CD4-positive, alpha-beta memory T cell (primary cell): Measurements from ENCODE around the gene BCDIN3D. TPM values are rescaled to one million over a fixed set of nuclear protein-coding genes. Genes with fewer than 3 reads are reported as not detected.

Experiments used
- CTCF ChIA-PET: fragments of 350-600 bp; sonication (Branson Sonifier 250); formaldehyde crosslinking; loops from one replicate; lab custom pipeline; 2021; ENCODE audit warnings: inconsistent platforms; ENCODE audit not compliant: partially characterized antibody; lab: Charles Lee
- POLR2A ChIA-PET: fragments of 350-600 bp; sonication (Branson Sonifier 250); formaldehyde crosslinking; loops from one replicate; lab custom pipeline; 2021; ENCODE audit not compliant: partially characterized antibody; lab: Charles Lee
- DNase-seq, 5 donors: peaks; one replicate each; pipeline versions ENCODE4 v3.0.0 to v3.0.0-alpha.2; 2020 to 2022; ENCODE audit warnings: mixed read lengths in 1 of 5
- H3K27ac ChIP-seq: one replicate; pipeline ENCODE4 v1.7.0; 2013; ENCODE audit warnings: low read depth, low read length
- H3K27me3 ChIP-seq: 2 replicates; pipeline ENCODE4 v1.7.0; 2013; ENCODE audit warnings: mild to moderate bottlenecking, low read length, moderate library complexity; ENCODE audit not compliant: insufficient read depth
- H3K36me3 ChIP-seq: 2 replicates; pipeline ENCODE4 v1.7.0; 2013; ENCODE audit warnings: mild to moderate bottlenecking, low read length, moderate library complexity; ENCODE audit not compliant: insufficient read depth
- H3K4me1 ChIP-seq: 2 replicates; pipeline ENCODE4 v1.7.0; 2013; ENCODE audit warnings: mild to moderate bottlenecking, low read length, moderate library complexity; ENCODE audit not compliant: insufficient read depth
- H3K4me3 ChIP-seq, 2 donors: one replicate each; pipeline ENCODE4 v1.7.0; 2013; ENCODE audit warnings: low read length in 2 of 2, mild to moderate bottlenecking in 1 of 2
- H3K9me3 ChIP-seq, 2 donors: one replicate each; pipeline ENCODE4 v1.7.0; 2013; ENCODE audit warnings: low read length in 2 of 2, control low read depth in 1 of 2; ENCODE audit not compliant: control insufficient read depth in 1 of 2
- H3K27ac Mint-ChIP-seq, 7 donors: one replicate each; pipeline ENCODE4 v1.8.0; 2020 to 2021; ENCODE audit warnings: mixed read lengths in 7 of 7, mild to moderate bottlenecking in 6 of 7, inconsistent platforms in 3 of 7, moderate library complexity in 3 of 7
- H3K27me3 Mint-ChIP-seq, 2 donors: one replicate each; pipeline ENCODE4 v1.8.0; 2020 to 2021; ENCODE audit warnings: mixed read lengths in 2 of 2
- H3K36me3 Mint-ChIP-seq, 2 donors: one replicate each; pipeline ENCODE4 v1.8.0; 2020 to 2021; ENCODE audit warnings: mixed read lengths in 2 of 2, inconsistent platforms in 1 of 2, mild to moderate bottlenecking in 1 of 2
- H3K4me1 Mint-ChIP-seq, 4 donors: one replicate each; pipeline ENCODE4 v1.8.0; 2020 to 2021; ENCODE audit warnings: mixed read lengths in 4 of 4, mild to moderate bottlenecking in 1 of 4
- H3K4me3 Mint-ChIP-seq, 8 donors: one replicate each; pipeline ENCODE4 v1.8.0; 2020 to 2021; ENCODE audit warnings: mixed read lengths in 8 of 8, mild to moderate bottlenecking in 7 of 8, moderate library complexity in 6 of 8, inconsistent platforms in 3 of 8
- H3K9me3 Mint-ChIP-seq, 8 donors: one replicate each; pipeline ENCODE4 v1.8.0; 2020 to 2021; ENCODE audit warnings: mixed read lengths in 8 of 8, mild to moderate bottlenecking in 5 of 8, inconsistent platforms in 3 of 8, moderate library complexity in 1 of 8
- intact Hi-C: fragments of 100-400 bp; cut with micrococcal nuclease; formaldehyde crosslinking; loops from one replicate; pipeline ENCODE4 v1.15.1; 2023
- polyA plus RNA-seq, 2 donors: library from polyadenylated mRNA; unstranded; fragments of 300-500 nt; fragmentation: Illumina TruSeq; gene quantifications; one replicate each; pipeline ENCODE4 v1.2.3, GENCODE V29; 2021
- total RNA-seq, 2 experiments: library from RNA; stranded (reverse); gene quantifications; one replicate each; pipeline ENCODE4 v1.2.3, GENCODE V29; 2021

Gene BCDIN3D, protein sequence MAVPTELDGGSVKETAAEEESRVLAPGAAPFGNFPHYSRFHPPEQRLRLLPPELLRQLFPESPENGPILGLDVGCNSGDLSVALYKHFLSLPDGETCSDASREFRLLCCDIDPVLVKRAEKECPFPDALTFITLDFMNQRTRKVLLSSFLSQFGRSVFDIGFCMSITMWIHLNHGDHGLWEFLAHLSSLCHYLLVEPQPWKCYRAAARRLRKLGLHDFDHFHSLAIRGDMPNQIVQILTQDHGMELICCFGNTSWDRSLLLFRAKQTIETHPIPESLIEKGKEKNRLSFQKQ
- total RNA-seq = 10 to 100 TPM; 16.0 to 17.5 TPM
- 1 to 10 TPM; 5.3 to 7.7 TPM for polyA plus RNA-seq

DNA sequence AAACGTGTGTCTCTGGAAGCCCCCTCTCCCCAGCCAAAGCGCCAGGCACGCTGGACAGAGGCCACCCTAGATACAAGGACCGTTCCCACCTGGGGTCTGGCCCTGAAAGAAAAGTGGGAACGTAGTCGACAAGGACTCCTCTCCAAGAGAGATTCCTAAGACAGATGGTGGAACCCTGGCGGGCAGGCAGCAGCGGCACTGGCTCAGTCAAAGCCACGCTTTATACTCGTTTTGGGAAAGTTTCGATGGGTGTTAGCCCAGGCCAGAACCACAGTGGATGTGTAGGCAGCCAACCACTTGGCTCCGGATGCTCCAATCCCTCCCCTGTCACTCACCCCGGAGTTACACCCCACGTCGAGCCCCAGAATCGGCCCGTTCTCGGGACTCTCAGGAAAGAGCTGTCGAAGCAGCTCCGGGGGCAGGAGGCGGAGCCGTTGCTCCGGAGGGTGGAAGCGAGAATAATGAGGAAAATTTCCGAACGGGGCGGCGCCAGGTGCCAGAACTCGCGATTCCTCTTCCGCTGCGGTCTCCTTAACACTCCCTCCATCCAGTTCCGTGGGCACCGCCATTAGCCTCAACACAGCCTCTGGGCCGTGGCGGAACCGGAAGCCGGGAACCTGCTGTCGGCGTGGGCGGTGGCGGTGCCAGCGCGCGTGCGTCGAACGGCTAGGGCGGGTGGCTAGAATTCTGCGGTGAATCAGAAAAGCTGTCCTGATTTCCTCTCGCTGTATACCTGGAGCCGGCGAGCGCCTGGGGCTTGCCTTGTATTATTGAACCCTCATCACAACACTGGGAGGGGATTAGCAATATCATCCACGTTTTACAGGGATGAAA, at the start of gene BCDIN3D:
Gene BCDIN3D (minus strand): TSS at position 588 of the 834 bp plus-strand sequence. CDS start 19 bp downstream, at position 569.
- Mint-ChIP-seq H3K36me3 (peaks cover 0 to 6% of the 10 kb centered on the region in 2 donors), H3K4me3 (peak within 1 kb of the TSS; percentile 91 to 97 (median 94)), H3K27me3 (no peaks in the 10 kb centered on the region), H3K4me1 (peaks cover 23 to 48% (median 39%) of the 10 kb centered on the region in 4 donors), H3K27ac (peak within 1 kb of the TSS; percentile 86 to 97 (median 95)), H3K9me3 (peaks cover 0 to 2% (median 0%) of the 10 kb centered on the region in 8 donors)
- DNase-seq = peak; percentile 90 to 93 (median 91)
- H3K27ac ChIP-seq = peak within 1 kb of the TSS; percentile 76
- no peaks in the 10 kb centered on the region for H3K9me3 ChIP-seq
- CTCF ChIA-PET = interaction anchor here (0.6 to 1.7 kb wide), 6 partner anchors 14 to 206 kb away, joined by 3 to 5 read pairs (median 4); partner anchors contain the start of gene TMBIM6
- H3K36me3 ChIP-seq = no peaks in the 10 kb centered on the region
- POLR2A ChIA-PET = interaction anchor here (0.6 to 6.3 kb wide), 12 partner anchors 8 to 712 kb away, joined by 3 to 67 read pairs (median 4); partner anchors contain the start of genes NCKAP5L and TMBIM6
- H3K4me1 ChIP-seq = peaks cover 31% of the 10 kb centered on the region
- intact Hi-C loops = loop anchor here (1.0 to 2.0 kb wide), 3 partner anchors 14 to 304 kb away; partner anchors contain the start of genes KCNH3, NCKAP5L and TMBIM6
- H3K27me3 ChIP-seq = no peaks in the 10 kb centered on the region
- H3K4me3 ChIP-seq = peak within 1 kb of the TSS; percentile 84 to 90

DNA sequence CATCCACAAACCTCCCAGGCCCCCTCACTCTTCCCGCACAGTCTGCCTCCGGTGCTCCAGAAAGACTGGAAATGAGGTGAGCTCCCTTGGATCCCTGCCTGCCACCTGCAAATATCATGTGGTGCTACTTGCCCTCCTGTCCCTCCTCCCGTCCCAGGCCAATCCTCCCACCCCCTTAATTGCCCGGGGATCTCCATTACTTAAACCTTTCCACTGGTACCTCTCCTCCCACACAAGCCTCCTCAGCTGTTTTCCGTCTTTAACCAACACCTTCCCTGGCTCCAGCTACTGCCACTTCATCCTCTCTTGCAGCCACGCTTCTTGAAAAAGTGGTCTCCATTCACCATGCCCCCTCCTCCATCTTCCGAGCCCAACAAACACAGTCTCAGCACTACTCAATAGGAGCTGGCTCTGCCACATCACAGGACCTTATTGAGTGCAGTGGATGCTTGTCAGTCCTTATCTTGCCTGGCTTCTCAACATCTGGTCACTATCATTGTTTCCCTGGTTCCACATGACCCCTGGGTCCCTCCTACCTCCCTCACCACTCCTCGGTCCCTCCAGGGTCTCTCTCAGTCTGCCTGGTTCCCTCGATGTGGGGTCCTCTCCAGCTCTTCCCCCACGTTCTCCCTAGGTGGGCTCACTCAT, 49.3 kb upstream of the BCDIN3D start:
- Histone ChIP-seq H3K27ac (no peak overlapping the region), H3K36me3 (no peaks in the 10 kb centered on the region), H3K27me3 (no peaks in the 10 kb centered on the region), H3K4me3 (no peak overlapping the region), H3K4me1 (no peaks in the 10 kb centered on the region), H3K9me3 (no peaks in the 10 kb centered on the region)
- peaks cover 0 to 2% (median 0%) of the 10 kb centered on the region in 4 donors for H3K4me1 Mint-ChIP-seq
- no peaks in the 10 kb centered on the region for H3K36me3 Mint-ChIP-seq
- no peak for DNase-seq
- peak overlapping the region in 3 of 7 donors; percentile 2 to 68 (median 54) for H3K27ac Mint-ChIP-seq
- peak overlapping the region in 1 of 8 donors; percentile 7 for H3K4me3 Mint-ChIP-seq
- no peaks in the 10 kb centered on the region for H3K9me3 Mint-ChIP-seq
- intact Hi-C loops = no loop called here
- CTCF ChIA-PET = no interaction called here
- no peaks in the 10 kb centered on the region for H3K27me3 Mint-ChIP-seq
- POLR2A ChIA-PET = no interaction called here

DNA sequence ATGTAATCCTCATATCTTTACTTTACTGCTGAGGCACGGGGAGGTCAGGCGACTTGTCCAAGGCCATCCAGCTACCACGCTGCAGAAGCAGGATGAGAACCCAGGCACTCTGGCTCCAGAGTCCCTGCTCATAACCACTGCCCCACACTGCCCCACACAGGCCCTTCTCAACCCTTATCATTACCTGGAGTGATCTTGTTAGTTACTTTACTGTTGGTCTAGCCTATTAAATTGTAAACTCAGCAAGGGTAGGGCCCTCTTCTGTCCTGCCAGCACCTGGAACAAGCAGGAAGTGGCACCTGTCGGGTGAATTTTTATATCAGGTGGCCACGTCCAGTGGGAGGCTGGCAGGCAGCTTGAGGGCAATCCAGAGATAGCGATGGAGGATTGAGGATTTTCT, 48.6 kb upstream of the BCDIN3D start:
- no peak for DNase-seq

DNA sequence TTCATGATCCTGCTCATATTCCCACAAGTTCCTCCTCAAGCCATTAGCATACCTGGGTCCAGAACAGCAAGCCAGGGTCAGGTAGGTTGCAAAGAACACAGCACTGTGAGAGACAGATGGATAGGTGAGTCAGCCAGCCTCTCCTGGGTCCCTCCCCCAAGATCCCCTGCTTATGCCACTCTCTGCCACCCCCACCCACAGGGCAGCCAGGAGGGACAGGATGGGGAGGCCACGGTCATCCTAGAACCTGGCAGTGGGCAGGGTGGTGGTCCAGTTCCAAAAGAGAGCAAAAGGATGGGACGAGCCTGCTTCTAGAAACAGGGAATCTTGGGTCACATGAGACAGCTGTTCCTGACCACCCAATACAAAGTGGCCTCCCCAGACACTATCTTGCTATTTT, 48.1 kb upstream of the BCDIN3D start:
- H3K27me3 Mint-ChIP-seq = peaks cover 3% of the 10 kb centered on the region in 2 donors
- Histone ChIP-seq H3K4me3 (no peak overlapping the region), H3K4me1 (no peaks in the 10 kb centered on the region), H3K27ac (no peak overlapping the region), H3K27me3 (no peaks in the 10 kb centered on the region), H3K9me3 (no peaks in the 10 kb centered on the region), H3K36me3 (no peaks in the 10 kb centered on the region)
- no peaks in the 10 kb centered on the region for H3K9me3 Mint-ChIP-seq
- ChIA-PET CTCF (no interaction called here), POLR2A (no interaction called here)
- no peak for DNase-seq
- intact Hi-C loops = no loop called here
- H3K4me1 Mint-ChIP-seq = peaks cover 0 to 2% (median 0%) of the 10 kb centered on the region in 4 donors
- no peak overlapping the region for H3K4me3 Mint-ChIP-seq
- H3K27ac Mint-ChIP-seq = peak overlapping the region in 1 of 7 donors; percentile 27
- H3K36me3 Mint-ChIP-seq = no peaks in the 10 kb centered on the region

More for the DNA sequence above, 48.6 kb upstream of the BCDIN3D start:
- CTCF ChIA-PET = no interaction called here
- no peak overlapping the region for H3K27ac ChIP-seq
- no peak overlapping the region for H3K4me3 ChIP-seq
- no peaks in the 10 kb centered on the region for H3K4me1 ChIP-seq
- peaks cover 0 to 2% (median 0%) of the 10 kb centered on the region in 4 donors for H3K4me1 Mint-ChIP-seq
- H3K36me3 ChIP-seq = no peaks in the 10 kb centered on the region
- intact Hi-C loops = no loop called here
- H3K27me3 ChIP-seq = no peaks in the 10 kb centered on the region
- peaks cover 3% of the 10 kb centered on the region in 2 donors for H3K27me3 Mint-ChIP-seq
- no peaks in the 10 kb centered on the region for H3K9me3 ChIP-seq
- H3K27ac Mint-ChIP-seq = peak overlapping the region in 1 of 7 donors; percentile 53
- POLR2A ChIA-PET = no interaction called here
- H3K9me3 Mint-ChIP-seq = no peaks in the 10 kb centered on the region
- no peak overlapping the region for H3K4me3 Mint-ChIP-seq
- no peaks in the 10 kb centered on the region for H3K36me3 Mint-ChIP-seq

DNA sequence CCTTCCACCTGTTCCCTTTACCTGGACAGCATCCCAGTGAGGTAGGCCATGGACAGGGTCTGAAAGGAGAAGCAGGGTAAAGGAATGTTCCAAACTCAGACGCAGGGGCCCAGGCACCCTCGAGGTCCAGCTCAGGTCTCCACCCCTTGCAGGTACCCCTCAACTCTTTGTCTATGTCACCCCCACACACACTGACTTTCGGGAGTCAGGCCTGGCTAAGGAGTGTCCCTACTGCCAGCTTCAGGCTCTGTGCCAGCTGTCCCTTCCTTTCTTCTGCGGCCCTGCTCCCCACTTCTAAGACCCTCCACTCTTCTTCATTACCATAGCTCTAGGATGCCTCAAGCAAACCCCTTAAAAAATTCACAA, 47.2 kb upstream of the BCDIN3D start:
- Mint-ChIP-seq H3K9me3 (no peaks in the 10 kb centered on the region), H3K27ac (peak overlapping the region in 2 of 7 donors; percentile 27 to 39), H3K27me3 (peaks cover 3 to 6% of the 10 kb centered on the region in 2 donors), H3K36me3 (no peaks in the 10 kb centered on the region), H3K4me3 (no peak overlapping the region), H3K4me1 (peaks cover 0 to 2% (median 0%) of the 10 kb centered on the region in 4 donors)
- Histone ChIP-seq H3K9me3 (no peaks in the 10 kb centered on the region), H3K4me1 (no peaks in the 10 kb centered on the region), H3K27ac (no peak overlapping the region), H3K27me3 (no peaks in the 10 kb centered on the region), H3K4me3 (no peak overlapping the region), H3K36me3 (no peaks in the 10 kb centered on the region)
- CTCF ChIA-PET = no interaction called here
- POLR2A ChIA-PET = interaction anchor here (1.0 kb wide), 1 partner anchor 9 kb away, joined by 4 read pairs; no protein-coding TSS in a partner anchor
- intact Hi-C loops = no loop called here
- no peak for DNase-seq

DNA sequence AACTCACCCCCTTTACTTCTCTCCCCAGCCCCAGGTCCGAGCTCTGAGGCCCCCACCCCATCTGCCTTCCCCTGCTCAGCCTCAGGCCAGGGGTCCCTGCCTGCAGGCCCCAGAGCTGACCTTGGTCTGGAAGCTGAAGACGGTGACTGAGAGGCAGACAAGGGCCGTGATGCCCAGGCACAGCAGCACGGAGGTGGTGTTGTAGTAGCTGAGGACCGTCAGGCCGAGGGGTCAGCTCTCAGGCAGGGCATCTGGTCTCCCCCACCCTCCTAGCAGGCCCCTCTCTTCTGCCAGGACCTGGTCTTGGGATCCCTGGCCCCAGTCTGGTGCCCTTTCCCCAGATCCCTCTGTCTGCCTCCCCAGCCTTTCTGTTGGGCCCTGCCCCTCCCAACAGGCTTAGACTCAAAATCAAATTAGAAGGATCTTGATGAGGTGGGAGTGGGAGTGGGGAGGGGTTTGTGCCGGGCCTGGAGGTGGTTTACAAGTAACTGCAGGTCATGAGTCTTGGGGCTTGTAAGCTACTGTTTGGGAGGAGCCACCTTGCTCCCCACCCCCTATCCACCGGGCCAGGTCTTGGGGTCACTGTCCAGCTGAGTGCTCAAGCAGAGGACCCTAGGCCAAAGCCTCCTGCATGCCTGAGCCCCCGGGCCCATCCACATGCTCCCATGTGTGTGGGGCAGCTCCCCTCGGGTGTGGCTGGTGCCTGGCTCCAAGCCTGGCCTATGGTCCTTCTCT, 46.6 kb upstream of the BCDIN3D start:
- Histone ChIP-seq H3K27ac (no peak overlapping the region), H3K4me1 (no peaks in the 10 kb centered on the region), H3K36me3 (no peaks in the 10 kb centered on the region), H3K27me3 (no peaks in the 10 kb centered on the region), H3K4me3 (no peak overlapping the region), H3K9me3 (no peaks in the 10 kb centered on the region)
- POLR2A ChIA-PET = interaction anchor here (1.0 kb wide), 1 partner anchor 9 kb away, joined by 4 read pairs; no protein-coding TSS in a partner anchor
- Mint-ChIP-seq H3K9me3 (no peaks in the 10 kb centered on the region), H3K4me1 (peaks cover 0 to 2% (median 0%) of the 10 kb centered on the region in 4 donors), H3K4me3 (no peak overlapping the region), H3K36me3 (no peaks in the 10 kb centered on the region), H3K27me3 (peaks cover 3 to 6% of the 10 kb centered on the region in 2 donors), H3K27ac (no peak overlapping the region)
- CTCF ChIA-PET = no interaction called here
- no peak for DNase-seq
- intact Hi-C loops = no loop called here
